Stimulated activated CD8-positive, alpha-beta memory T cell treated with anti-CD3 and anti-CD28 coated beads, Interleukin-4, amount 100 ng/mL, for 4 hours (primary cell): Measurements from ENCODE around the gene ZFPM1.

Source experiments
- DNase-seq, 2 donors: peaks; one replicate each; pipeline ENCODE4 v3.0.0-alpha.2; 2020; ENCODE audit warnings: low read depth in 2 of 2, low spot score in 1 of 2

ZFPM1 gene

GRCh38 chr16:88536971-88537751, 84.1 kb downstream of the ZFPM1 start:
- DNase-seq: no peak

GRCh38 chr16:88537859-88538258, 84.8 kb downstream of the ZFPM1 start:
- no peak for DNase-seq

- DNase-seq: no peak
These were observed 85.4 kb downstream of the ZFPM1 start for GRCh38 chr16:88538366-88539060.

GRCh38 chr16:88539261-88539651, 86.2 kb downstream of the ZFPM1 start:
- no peak for DNase-seq

GRCh38 chr16:88539652-88540345, 86.7 kb downstream of the ZFPM1 start:
- no peak for DNase-seq

GRCh38 chr16:88540346-88540977, 87.4 kb downstream of the ZFPM1 start:
- DNase-seq: no peak

GRCh38 chr16:88541831-88542616, 88.9 kb downstream of the ZFPM1 start:
- DNase-seq: no peak

GRCh38 chr16:88543230-88543813, 90.2 kb downstream of the ZFPM1 start:
- no peak for DNase-seq

GRCh38 chr16:88545781-88546180, 92.7 kb downstream of the ZFPM1 start:
- DNase-seq: no peak

GRCh38 chr16:88548131-88548874, 95.2 kb downstream of the ZFPM1 start:
- DNase-seq: no peak

- DNase-seq: no peak
These were observed 95.9 kb downstream of the ZFPM1 start for GRCh38 chr16:88548985-88549384.

- DNase-seq: no peak
These were observed 96.7 kb downstream of the ZFPM1 start for GRCh38 chr16:88549671-88550245.

GRCh38 chr16:88550246-88550661, 97.2 kb downstream of the ZFPM1 start:
- DNase-seq: no peak

GRCh38 chr16:88552166-88552565, 99.1 kb downstream of the ZFPM1 start:
- no peak for DNase-seq

GRCh38 chr16:88552815-88553214, 99.7 kb downstream of the ZFPM1 start:
- no peak for DNase-seq

GRCh38 chr16:88553739-88554138, 100.7 kb downstream of the ZFPM1 start:
- no peak for DNase-seq

GRCh38 chr16:88554711-88555264, 101.7 kb downstream of the ZFPM1 start:
- DNase-seq: no peak

- DNase-seq: no peak
These were observed 103.4 kb downstream of the ZFPM1 start for GRCh38 chr16:88556294-88556988.
